A172 (cell line): ENCODE measurements around the gene SMARCD3. TPM values are rescaled to one million over a fixed set of nuclear protein-coding genes. Genes with fewer than 3 reads are reported as not detected.

Source experiments
- total RNA-seq: library from RNA; depleted of rRNA; stranded (reverse); fragments of >200 nt; shearing (Covaris generic); gene quantifications from 2 replicates; pipeline ENCODE4 v1.2.3, GENCODE V29; 2014; rRNA removed

SMARCD3 gene
- total RNA-seq, 1 experiment from 2014 or later, result 26.7 TPM

Other genes with a start within 250 kb of the SMARCD3 start
- not detected in 2 replicates for gene ATG9B, start 224.2 kb downstream of the SMARCD3 start, total RNA-seq
- 35.6 and 40.2 TPM in 2 replicates for gene ABCB8, start 220.2 kb downstream of the SMARCD3 start, total RNA-seq
- 0.31 and 0.53 TPM in 2 replicates for gene ASIC3, start 200.2 kb downstream of the SMARCD3 start, total RNA-seq
- 57.0 and 58.7 TPM in 2 replicates for gene CDK5, start 190.8 kb downstream of the SMARCD3 start, total RNA-seq
- gene SLC4A2, start 189.1 kb downstream of the SMARCD3 start, total RNA-seq, result 195 and 238 TPM in 2 replicates
- 95.4 and 118 TPM in 2 replicates for gene FASTK, start 167.9 kb downstream of the SMARCD3 start, total RNA-seq
- gene TMUB1, start 165.2 kb downstream of the SMARCD3 start, total RNA-seq, result 28.9 and 42.8 TPM in 2 replicates
- gene AGAP3, start 162.2 kb downstream of the SMARCD3 start, total RNA-seq, result 46.4 and 58.9 TPM in 2 replicates
- gene GBX1, start 81.0 kb downstream of the SMARCD3 start, total RNA-seq, result 0.41 TPM in 1 of 2 replicates, not detected in the other
- gene ASB10, start 61.4 kb downstream of the SMARCD3 start, total RNA-seq, result not detected in 2 replicates
- not detected in 2 replicates for gene H2BK1, start 38.2 kb downstream of the SMARCD3 start, total RNA-seq
- gene ABCF2, start 21.5 kb downstream of the SMARCD3 start, total RNA-seq, result 55.6 and 65.6 TPM in 2 replicates
- gene CHPF2, start 16.2 kb downstream of the SMARCD3 start, total RNA-seq, result 36.5 and 37.8 TPM in 2 replicates
- gene NUB1, start 93.1 kb upstream of the SMARCD3 start, total RNA-seq, result 48.5 and 58.0 TPM in 2 replicates
- gene WDR86, start 161.3 kb upstream of the SMARCD3 start, total RNA-seq, result 0.10 TPM in 1 of 2 replicates, not detected in the other
- 1.2 TPM in 1 of 2 replicates, not detected in the other for gene CRYGN, start 191.4 kb upstream of the SMARCD3 start, total RNA-seq